Activated gamma-delta T cell treated with Interleukin-2 at 50 U/mL for 16 hours (primary cell): ENCODE data around the gene KCNH4.
"Not testable (repeated sequence)": the region's sequence is repeated elsewhere in the genome, so short reads cannot be mapped to it uniquely, and the experiment has no call there.

Experiments used
- DNase-seq: peaks from one replicate; pipeline ENCODE4 v3.0.0-alpha.2; 2020

The KCNH4 gene

GRCh38 chr17:42180922-42181850, at the start of gene KCNH4:
Gene KCNH4 (minus strand): TSS chr17:42181142. CDS start chr17:42180945, 197 bp downstream.
- peak; percentile 68 for DNase-seq

DNA sequence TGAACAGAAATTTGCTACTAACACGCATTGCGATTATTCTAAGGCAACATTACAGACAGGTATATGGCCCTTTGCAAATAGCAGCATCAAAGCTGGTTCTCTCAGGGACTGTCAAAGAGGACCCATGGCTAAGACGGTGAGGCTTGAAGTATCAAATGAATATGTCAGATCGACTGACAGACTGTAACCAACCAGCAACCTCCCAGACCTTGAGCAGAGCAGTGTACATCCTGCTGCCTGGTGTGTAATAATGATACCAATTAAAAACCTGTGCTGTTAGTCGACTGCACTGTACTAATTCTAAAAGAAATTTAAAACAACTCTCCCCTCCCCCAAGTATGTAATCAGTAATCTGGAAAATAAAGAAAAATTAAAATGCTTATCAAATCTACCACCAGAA, 49.3 kb upstream of the KCNH4 start:
- DNase-seq, result no peak

DNA sequence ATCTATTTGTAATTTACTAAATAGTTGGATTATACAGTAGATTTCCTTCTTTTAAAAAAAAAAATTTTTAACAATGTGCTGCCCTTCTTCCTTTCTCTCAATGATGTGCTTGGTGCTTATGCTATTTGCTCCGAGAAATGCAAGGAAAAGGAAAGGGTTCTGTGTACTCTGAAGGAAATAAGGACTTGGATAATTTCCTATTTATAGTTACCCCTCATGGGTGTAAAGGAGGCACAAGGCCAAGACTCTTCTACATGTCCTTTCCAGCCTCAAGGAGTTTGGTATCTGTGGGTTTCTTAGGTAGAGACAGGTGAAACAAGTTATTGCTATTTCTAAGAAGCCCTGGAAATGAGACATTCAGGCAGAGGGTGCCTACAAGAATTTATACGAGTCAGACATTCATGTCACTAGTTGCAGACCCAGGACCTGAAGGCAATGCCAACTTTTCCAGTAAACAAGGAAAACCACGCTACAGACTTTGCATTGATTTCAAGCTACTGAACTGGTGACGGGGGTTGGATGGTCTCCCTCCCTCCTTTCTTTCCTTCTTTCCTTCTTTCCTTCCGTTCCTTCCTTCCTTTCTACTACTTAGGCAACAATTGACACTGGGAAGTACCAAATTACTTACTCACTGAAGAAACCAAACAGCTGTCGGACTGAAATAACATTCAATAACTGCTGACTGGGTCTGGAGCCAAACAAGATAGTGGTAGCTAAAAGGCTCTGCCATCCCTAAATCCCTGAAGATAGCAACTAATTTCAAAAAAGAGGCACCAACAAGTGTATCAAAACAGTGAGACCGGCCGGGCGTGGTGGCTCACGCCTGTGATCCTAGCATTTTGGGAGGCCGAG, 47.1 kb upstream of the KCNH4 start:
- DNase-seq, result no peak

DNA sequence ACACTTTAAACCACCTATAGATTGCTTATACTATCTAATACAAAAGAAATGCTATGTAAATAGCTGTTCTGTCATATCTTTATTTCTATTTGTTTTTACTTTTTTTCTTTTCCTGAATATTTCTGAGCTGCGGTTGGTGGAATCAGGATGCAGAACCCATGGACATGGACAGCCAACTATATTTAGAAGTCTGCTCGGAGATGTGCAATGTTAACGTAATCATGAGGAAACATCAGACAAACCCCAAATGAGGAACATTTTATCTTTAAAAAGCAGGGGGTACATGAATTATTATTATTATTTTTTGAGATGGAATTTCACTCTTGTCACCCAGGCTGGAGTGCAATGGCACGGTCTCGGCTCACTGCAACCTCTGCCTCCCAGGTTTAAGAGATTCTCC, 44.7 kb upstream of the KCNH4 start:
- DNase-seq, result no peak

DNA sequence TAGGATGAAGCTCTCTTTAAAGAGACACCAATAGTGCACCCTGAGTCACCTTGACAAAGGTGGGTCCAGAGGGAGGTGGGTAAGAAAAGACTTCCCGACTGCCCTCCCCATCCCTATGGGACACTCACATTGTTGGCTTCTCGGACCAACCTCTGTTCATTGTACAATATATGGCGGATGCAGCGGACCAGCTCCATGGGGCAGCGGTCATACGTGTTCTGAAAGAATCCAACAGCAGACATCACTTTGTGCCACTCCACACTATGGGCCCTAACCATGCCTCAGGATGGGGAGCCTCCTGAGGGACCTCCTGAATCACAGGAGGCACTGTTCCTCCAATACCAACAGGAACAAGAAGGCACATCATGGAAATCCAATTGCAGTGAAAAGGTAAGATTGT, 43.7 kb upstream of the KCNH4 start:
- no peak for DNase-seq

DNA sequence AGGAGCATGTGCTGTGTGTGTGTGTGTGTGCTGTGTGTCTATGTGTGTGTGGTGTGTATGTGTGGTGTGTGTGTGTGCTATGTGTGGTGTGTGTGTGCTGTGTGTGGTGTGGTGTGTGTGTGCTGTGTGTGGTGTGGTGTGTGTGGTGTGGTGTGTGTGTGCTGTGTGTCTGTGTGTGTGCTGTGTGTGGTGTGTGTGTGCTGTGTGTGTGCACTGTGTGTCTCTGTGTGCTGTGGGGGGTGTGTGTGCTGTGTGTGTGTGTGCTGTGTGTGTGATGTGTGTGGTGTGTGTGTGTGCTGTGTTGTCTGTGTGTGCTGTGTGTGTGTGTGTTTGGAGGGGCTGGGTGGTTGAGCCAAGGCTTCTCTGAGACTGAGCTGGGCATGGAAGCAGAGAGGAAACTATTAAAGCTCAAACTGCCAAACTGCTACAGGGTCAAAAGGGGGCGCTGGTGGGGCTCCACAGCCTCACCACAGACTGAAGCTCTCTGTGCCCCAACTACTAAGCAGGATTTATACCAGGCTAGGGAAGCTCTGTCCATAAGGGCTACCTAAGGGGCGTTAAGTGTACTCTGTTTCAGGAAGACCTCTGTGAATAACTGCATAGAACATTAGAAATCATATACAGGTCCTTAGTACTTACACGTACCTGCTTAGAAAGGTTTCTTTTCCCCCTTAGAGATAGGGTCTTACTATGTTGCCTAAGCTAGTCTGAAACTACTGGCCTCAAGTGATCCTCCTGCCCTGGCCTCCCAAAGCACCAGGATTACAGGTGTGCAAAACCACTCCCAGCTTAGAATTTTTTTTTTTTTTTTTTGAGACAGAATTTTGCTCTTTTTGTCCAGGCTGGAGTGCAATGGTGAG, 41.2 kb upstream of the KCNH4 start:
- peak; percentile 48 for DNase-seq

DNA sequence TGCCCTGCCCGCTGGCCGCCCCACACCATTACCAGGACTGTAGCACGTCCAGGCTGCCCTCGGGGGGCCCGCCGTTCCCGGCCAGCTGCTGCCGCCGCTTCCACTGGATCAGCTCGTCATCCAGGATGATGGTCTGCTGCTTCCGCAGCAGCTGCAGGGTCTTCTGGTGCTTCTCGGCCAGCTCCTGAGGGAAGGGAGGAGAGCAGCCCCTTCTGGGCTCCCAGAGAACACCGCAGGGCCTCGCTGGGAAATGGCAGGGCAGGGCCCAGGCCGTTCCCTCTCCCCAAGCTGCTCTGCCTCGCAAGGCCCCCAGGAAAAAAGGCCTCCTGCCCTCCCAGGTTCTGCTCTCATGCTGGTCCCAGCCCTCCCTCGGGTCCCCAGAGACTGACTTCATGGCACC, 38.3 kb upstream of the KCNH4 start:
- DNase-seq, result not testable (repeated sequence)

- DNase-seq, result no peak
Measured at GRCh38 chr17:42214156-42214555, 33.2 kb upstream of the KCNH4 start.

GRCh38 chr17:42212382-42212781, 31.4 kb upstream of the KCNH4 start:
- no peak for DNase-seq

DNA sequence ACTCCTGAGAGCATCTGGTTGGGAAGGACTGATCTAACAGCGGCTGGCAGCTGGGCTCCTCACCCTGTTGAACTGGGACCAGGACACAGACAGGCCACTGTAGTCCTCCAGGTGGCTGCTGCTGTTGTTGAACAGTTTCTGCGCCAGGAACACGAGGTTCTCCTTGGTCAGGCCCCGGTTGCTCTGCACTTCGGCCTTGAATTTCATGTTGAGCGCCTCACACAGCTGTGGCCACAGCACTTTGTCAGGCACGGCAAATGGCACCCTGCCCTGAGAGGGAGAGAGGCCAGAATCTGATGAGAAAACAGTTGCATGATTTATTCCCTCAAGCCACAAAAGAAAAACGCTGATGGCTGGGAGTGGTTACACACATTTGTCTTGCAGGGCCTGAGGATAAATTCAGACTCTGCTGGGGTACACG, 31.0 kb upstream of the KCNH4 start:
- DNase-seq, result not testable (repeated sequence)

DNA sequence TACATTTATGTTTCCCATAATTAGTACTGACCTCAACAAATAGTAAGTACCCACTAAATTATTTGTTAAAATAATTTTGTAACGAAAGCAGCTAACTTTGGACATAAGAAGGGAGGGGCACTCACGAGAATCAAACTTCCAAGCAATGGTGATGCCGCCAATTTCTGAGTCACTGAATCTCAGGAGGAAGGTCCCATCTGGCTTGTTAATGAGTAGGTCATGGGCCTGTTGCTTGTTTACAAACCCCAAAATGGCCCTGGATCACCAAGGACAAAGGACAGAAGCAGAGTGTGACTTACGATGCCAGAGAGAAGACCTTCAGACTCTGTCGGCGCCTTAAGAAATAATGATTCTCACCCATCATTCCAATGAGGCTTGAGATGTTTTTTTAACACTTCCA, 29.1 kb upstream of the KCNH4 start:
- no peak for DNase-seq

DNA sequence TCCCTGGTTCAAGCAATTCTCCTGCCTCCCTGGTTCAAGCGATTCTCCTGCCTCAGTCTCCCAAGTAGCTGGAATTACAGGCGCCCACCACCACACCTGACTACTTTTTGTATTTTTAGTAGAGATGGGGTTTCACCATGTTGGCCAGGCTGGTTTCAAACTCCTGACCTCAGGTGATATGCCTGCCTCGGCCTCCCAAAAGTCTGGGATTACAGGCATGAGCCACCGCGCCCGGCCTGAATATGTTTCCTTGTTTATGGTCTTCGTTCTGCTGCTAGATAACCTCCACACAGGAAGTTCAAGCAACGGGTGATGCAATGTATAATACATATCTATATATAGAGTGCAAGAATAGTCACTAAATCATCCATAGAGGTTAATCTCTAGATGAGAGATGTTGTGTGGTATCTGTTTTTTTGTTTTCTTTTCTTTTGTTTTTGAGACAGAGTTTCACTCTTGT, 25.2 kb upstream of the KCNH4 start:
- DNase-seq, result not testable (repeated sequence)

DNA sequence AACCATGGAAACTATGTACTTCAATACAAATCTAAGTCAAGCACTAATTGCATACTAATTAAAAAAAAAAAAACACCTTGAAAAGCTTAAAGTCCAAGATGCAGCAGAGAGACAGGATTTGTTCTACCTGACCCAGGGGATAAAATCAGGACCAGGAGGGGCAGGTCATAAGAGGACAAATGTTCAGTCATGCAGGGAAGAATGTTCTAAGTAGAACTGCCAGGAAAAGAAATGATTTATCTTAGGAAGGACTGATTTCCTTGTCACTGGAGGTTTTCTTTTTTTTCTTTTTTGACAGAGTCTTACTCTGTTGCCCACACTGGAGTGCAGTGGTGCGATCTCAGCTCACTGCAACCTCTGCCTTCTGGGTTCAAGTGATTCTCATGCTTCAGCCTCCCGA, 22.4 kb upstream of the KCNH4 start:
- no peak for DNase-seq

- DNase-seq, result no peak
Measured at GRCh38 chr17:42202696-42203095, 21.8 kb upstream of the KCNH4 start.

GRCh38 chr17:42202159-42202558, 21.2 kb upstream of the KCNH4 start:
- DNase-seq, result no peak

- DNase-seq, result no peak
Measured at GRCh38 chr17:42201458-42201772, 20.5 kb upstream of the KCNH4 start.

DNA sequence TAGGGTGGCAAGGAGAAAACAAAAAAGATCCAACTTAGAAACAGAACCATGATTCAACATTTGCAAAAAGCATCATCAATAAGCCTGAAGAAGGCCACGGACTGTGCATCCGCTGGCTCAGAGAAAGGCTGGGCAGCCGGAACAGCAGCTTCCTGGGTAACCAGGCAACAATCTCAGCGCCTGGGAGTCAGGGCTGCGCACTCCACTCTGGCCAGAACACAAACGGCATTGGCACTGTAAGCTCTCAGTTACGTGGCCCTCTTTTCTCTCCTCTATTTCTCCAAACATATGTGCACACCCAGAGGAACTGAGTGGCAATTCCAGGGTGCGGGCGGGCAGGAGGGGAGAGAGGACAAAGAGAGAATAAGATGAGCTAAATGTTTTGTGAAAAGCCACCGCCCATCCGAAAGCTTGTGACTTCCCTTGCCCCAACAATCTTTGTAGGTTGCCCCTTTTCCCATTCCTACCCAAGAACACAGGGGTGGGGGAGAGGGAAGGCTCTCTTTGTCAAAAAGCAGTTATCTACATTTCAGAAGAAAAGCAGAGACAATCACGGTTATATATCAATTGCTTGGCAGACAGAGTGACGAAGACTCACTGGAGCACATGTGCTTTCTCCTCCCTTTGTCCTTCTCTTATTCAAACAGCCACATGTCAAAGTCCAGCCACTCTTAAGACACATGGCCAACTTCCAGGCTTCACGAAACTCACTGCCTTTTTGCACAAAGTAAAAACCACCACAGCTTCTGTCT, 19.9 kb upstream of the KCNH4 start:
- DNase-seq, result no peak

- DNase-seq, result no peak
Measured at GRCh38 chr17:42199416-42200011, 18.6 kb upstream of the KCNH4 start.

GRCh38 chr17:42198897-42199296, 18.0 kb upstream of the KCNH4 start:
- DNase-seq, result no peak

DNA sequence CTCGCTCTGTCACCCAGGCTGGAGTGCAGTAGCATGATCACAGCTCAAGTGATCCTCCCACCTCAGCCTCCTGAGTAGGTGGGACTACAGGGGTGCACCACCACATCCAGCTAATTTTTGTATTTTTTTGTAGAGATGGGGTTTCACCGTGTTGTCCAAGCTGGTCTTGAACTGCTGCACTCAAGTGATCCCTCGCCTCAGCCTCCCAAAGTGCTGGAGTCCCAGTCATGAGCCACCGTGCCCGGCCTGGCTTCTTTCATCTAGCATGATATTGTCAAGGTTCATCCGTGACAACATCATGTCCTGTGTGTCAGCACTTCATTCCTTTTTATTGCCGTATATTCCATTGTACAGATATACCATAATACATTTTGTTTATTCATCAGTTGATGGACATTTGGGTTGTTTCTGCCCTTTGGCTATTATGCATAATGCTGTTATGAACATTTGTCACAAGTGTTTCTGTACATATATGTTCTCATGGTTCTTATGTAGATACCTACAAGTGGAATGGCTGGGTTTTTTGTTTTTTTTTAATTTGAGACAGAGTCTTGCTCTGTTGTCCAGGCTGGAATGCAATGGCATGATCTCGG, 16.7 kb upstream of the KCNH4 start:
- DNase-seq, result no peak
